K562 (cell line): ENCODE results near the gene EPHB6. TPM values are rescaled to one million over a fixed set of nuclear protein-coding genes. Genes with fewer than 3 reads are reported as not detected.

Experiments
- CCNT2 ChIP-seq: IDR thresholded peaks from 2 replicates; pipeline ENCODE4 v1.6.1; 2011; ENCODE audit warnings: borderline replicate concordance, low read depth, mild to moderate bottlenecking, moderate library complexity, mixed read lengths, low read length; ENCODE audit not compliant: insufficient read length; ENCODE audit errors: extremely low read depth
- ELF1 ChIP-seq: fragments of 200-800 bp; sonication (Bioruptor generic); IDR thresholded peaks from 2 replicates; pipeline ENCODE4 v1.6.1; 2016; ENCODE audit warnings: missing genetic modification characterization, missing compliant biosample characterization
- ETS1 ChIP-seq: conservative IDR thresholded peaks from 2 replicates; pipeline ENCODE4 v1.6.1; 2011; ENCODE audit warnings: low read depth, mild to moderate bottlenecking, low read length; ENCODE audit not compliant: control insufficient read depth
- KAT7 ChIP-seq: sonication (generic); formaldehyde crosslinking; IDR thresholded peaks from 2 replicates; pipeline ENCODE4 v1.8.0; 2022; ENCODE audit warnings: missing genetic modification reagents, mild to moderate bottlenecking, borderline replicate concordance
- KDM4B ChIP-seq, 2 experiments: fragments of 450-650 bp in 1 of 2; sonication (generic) in 1 of 2; IDR thresholded peaks; 2 replicates each; pipeline ENCODE4 v1.6.1; 2016 to 2017; ENCODE audit warnings: borderline replicate concordance in 2 of 2, antibody characterized with exemption in 1 of 2, low read depth in 1 of 2, mild to moderate bottlenecking in 1 of 2
- MIER1 ChIP-seq: fragments of 450-650 bp; IDR thresholded peaks from 2 replicates; pipeline ENCODE4 v1.6.1; 2016; ENCODE audit warnings: antibody characterized with exemption, mild to moderate bottlenecking, low read depth
- MNT ChIP-seq, 2 experiments: fragments of 450-650 bp; conservative IDR thresholded peaks; 2 replicates each; pipeline ENCODE4 v1.6.1; 2017; ENCODE audit warnings: mild to moderate bottlenecking in 2 of 2, moderate library complexity in 2 of 2
- NUFIP1 ChIP-seq: fragments of 450-650 bp; IDR thresholded peaks from 2 replicates; pipeline ENCODE4 v1.6.1; 2018; ENCODE audit not compliant: partially characterized antibody
- RFX5 ChIP-seq: IDR thresholded peaks from 2 replicates; pipeline ENCODE4 v1.6.1; 2011; ENCODE audit warnings: low read depth, mild to moderate bottlenecking, improper control_type of control experiment, low read length
- RNF219 ChIP-seq: fragments of 250-450 bp; sonication (Bioruptor Pico); IDR thresholded peaks from 2 replicates; pipeline ENCODE4 v1.5.0; 2022; ENCODE audit warnings: mild to moderate bottlenecking
- SIN3A ChIP-seq, 2 experiments: fragments of 150-350 bp in 1 of 2; IDR thresholded peaks; 2 replicates each; pipeline ENCODE4 v1.6.1; 2011 to 2016; ENCODE audit warnings: borderline replicate concordance in 2 of 2, low read depth in 2 of 2, low read length in 2 of 2, mild to moderate bottlenecking in 2 of 2, moderate library complexity in 2 of 2; ENCODE audit not compliant: control insufficient read depth in 1 of 2
- SREBF2 ChIP-seq: sonication (generic); formaldehyde crosslinking; IDR thresholded peaks from 2 replicates; pipeline ENCODE4 v1.4.0; 2020; ENCODE audit warnings: mild to moderate bottlenecking, missing genetic modification reagents
- TGIF2 ChIP-seq: sonication (generic); formaldehyde crosslinking; IDR thresholded peaks from 2 replicates; pipeline ENCODE4 v1.8.1; 2022; ENCODE audit warnings: mild to moderate bottlenecking, missing genetic modification reagents, moderate library complexity
- VEZF1 ChIP-seq: fragments of 200-800 bp; sonication (Bioruptor generic); IDR thresholded peaks from 2 replicates; pipeline ENCODE4 v1.6.1; 2017; ENCODE audit warnings: missing genetic modification characterization, missing compliant biosample characterization
- ZBTB2 ChIP-seq: fragments of 450-650 bp; IDR thresholded peaks from 2 replicates; pipeline ENCODE4 v1.6.1; 2016; ENCODE audit warnings: antibody characterized with exemption
- ZNF121 ChIP-seq: sonication (generic); formaldehyde crosslinking; conservative IDR thresholded peaks from 2 replicates; pipeline ENCODE4 v1.8.0; 2022; ENCODE audit warnings: missing genetic modification reagents
- ZNF143 ChIP-seq: sonication (generic); formaldehyde crosslinking; IDR thresholded peaks from 2 replicates; pipeline ENCODE4 v1.9.0; 2022; ENCODE audit warnings: mild to moderate bottlenecking, missing genetic modification reagents
- polyA plus RNA-seq, 8 experiments: library from polyadenylated mRNA; depleted of rRNA in 4 of 8; stranded (reverse) in 5 of 8; unstranded in 3 of 8; fragments of >200 nt; fragmentation: Nextera tagmentation in 2 of 8; fragmentation: Illumina TruSeq in 1 of 8; extraction: Ambion mirVana in 2 of 8; extraction: Trizol in 1 of 8; gene quantifications; 2 replicates each; pipeline versions ENCODE4 v1.2.1 to v1.2.3, GENCODE V29; 2011 to 2014; ENCODE audit warnings: inconsistent platforms in 1 of 8, missing spikeins in 1 of 8
- total RNA-seq, 7 experiments: library from RNA; depleted of rRNA in 6 of 7; stranded (reverse); fragments of >200 nt in 6 of 7; fragmentation: Illumina TruSeq in 2 of 7; extraction: Trizol in 2 of 7; gene quantifications; 2 replicates each; pipeline versions ENCODE4 v1.2.1 to v1.2.3, GENCODE V29; 2011 to 2021; ENCODE audit warnings: low replicate concordance in 1 of 7

The EPHB6 gene
- total and polyA plus RNA-seq, 9 of the 15 experiments (the other 6 are each of a cell fraction or from before 2014, with no cell fraction given), result 1.4 to 123 (median 7.6) TPM

GRCh38 chr7:142854372-142855113 is at the start of gene EPHB6 (continued):
- TF ChIP-seq ZBTB2 (no peak), TGIF2 (CRISPR knock-in tag) (no peak), MIER1 (no peak), RNF219 (no peak), KAT7 (CRISPR knock-in tag) (peak; percentile 9; the same call in 1 of the 2 replicates), VEZF1 (CRISPR knock-in tag) (peak; percentile 90), CCNT2 (peak; percentile 69), ETS1 (0 out of 2 replicates have a peak, but pooled peaks have one; percentile 20), ZNF121 (CRISPR knock-in tag) (no peak), KDM4B (IDR thresholded peaks at IDR 0.05; ENCODE audit: borderline replicate concordance in 2 of 2, low read depth in 1 of 2) (peak in 1 of 2 experiments; percentile 52; a peak in 1 of 4 replicates), SREBF2 (CRISPR knock-in tag) (0 out of 2 replicates have a peak, but pooled peaks have one; percentile 9), MNT (conservative IDR thresholded peaks at IDR 0.05) (peak in 1 of 2 experiments; percentile 19; a peak in 2 of 4 replicates), NUFIP1 (no peak), ZNF143 (CRISPR knock-in tag) (peak; percentile 52; the same call in 1 of the 2 replicates), RFX5 (no peak), SIN3A (IDR thresholded peaks at IDR 0.05; ENCODE audit: borderline replicate concordance in 2 of 2, control insufficient read depth in 1 of 2, low read depth in 2 of 2, low read length in 2 of 2) (peak in 1 of 2 experiments; percentile 88; a peak in 1 of 4 replicates), ELF1 (tag) (peak; percentile 50; the same call in 1 of the 2 replicates)
